Esophagus muscularis mucosa (tissue), 4 donors: ENCODE data around the gene LRRC52. TPM values are rescaled to one million over a fixed set of nuclear protein-coding genes. Genes with fewer than 3 reads are reported as not detected.

Experiments
- DNase-seq: peaks from one replicate; pipeline ENCODE4 v3.0.0-alpha.2; 2017; ENCODE audit errors: extremely low spot score
- H3K27ac ChIP-seq, 4 donors: fragments of 200-600 bp; sonication (generic); replicated peaks in 1 of 4; 1 replicate in 3 of 4; 2 replicates in 1 of 4; pipeline ENCODE4 v1.5.1; 2016 to 2019; ENCODE audit warnings: mild to moderate bottlenecking in 1 of 4
- H3K27me3 ChIP-seq, 4 donors: fragments of 200-600 bp; sonication (generic); one replicate each; pipeline versions ENCODE4 v1.5.1 to v1.6.0; 2016 to 2019
- H3K36me3 ChIP-seq, 4 donors: fragments of 200-600 bp; sonication (generic); one replicate each; pipeline ENCODE4 v1.5.1; 2016 to 2019
- H3K4me1 ChIP-seq, 4 donors: fragments of 200-600 bp; sonication (generic); one replicate each; pipeline ENCODE4 v1.5.1; 2016 to 2019
- H3K4me3 ChIP-seq, 4 donors: fragments of 200-600 bp; sonication (generic); 1 replicate in 2 of 4; 2 replicates in 2 of 4; pipeline ENCODE4 v1.5.1; 2016 to 2019; ENCODE audit warnings: mild to moderate bottlenecking in 4 of 4, moderate library complexity in 1 of 4
- H3K9me3 ChIP-seq, 4 donors: fragments of 200-600 bp; sonication (generic); 1 replicate in 3 of 4; 2 replicates in 1 of 4; pipeline ENCODE4 v1.5.1; 2016 to 2019
- CTCF ChIP-seq, 3 experiments: fragments of 200-600 bp in 2 of 3; fragments of 450-650 bp in 1 of 3; sonication (generic) in 2 of 3; IDR thresholded peaks; one replicate each; pipeline ENCODE4 v1.5.1; 2017 to 2019; ENCODE audit warnings: antibody characterized with exemption in 3 of 3, mild to moderate bottlenecking in 2 of 3, moderate library complexity in 1 of 3
- EP300 ChIP-seq: sonication (generic); formaldehyde crosslinking; IDR thresholded peaks from one replicate; pipeline ENCODE4 v1.6.1; 2017; ENCODE audit warnings: antibody characterized with exemption
- POLR2A ChIP-seq: fragments of 450-650 bp; IDR thresholded peaks from one replicate; pipeline ENCODE4 v1.6.1; 2017; ENCODE audit warnings: antibody characterized with exemption, moderate library complexity, mild to moderate bottlenecking, low read depth
- POLR2AphosphoS5 ChIP-seq, 2 donors: sonication (generic); formaldehyde crosslinking; IDR thresholded peaks; one replicate each; pipeline ENCODE4 v1.6.1; 2017; ENCODE audit warnings: antibody characterized with exemption in 2 of 2
- WGBS: methylation state at CpG from one replicate; pipeline ENCODE4 v1.1.5; 2018; 5-methylcytosine and 5-hydroxymethylcytosine counted together
- intact Hi-C: fragments of 100-400 bp; cut with DNase I; formaldehyde crosslinking; loops from one replicate; pipeline ENCODE4 v1.15.1; 2023
- total RNA-seq, 4 donors: library from RNA; depleted of rRNA; stranded (reverse); fragments of >200 nt; gene quantifications; one replicate each; pipeline versions ENCODE4 v1.1.0 to v1.2.1, GENCODE V29; 2016

Gene LRRC52
- total RNA-seq, 4 donors from 2014 or later: 0.17 TPM; not detected in 3

- peak; percentile 14 for DNase-seq
- no peak for TF ChIP-seq POLR2A
- TF ChIP-seq CTCF (IDR thresholded peaks at IDR 0.05): no peak
- TF ChIP-seq POLR2AphosphoS5 (IDR thresholded peaks at IDR 0.05): no peak
- no peak for TF ChIP-seq EP300
- Histone ChIP-seq H3K36me3 (no peaks in the 10 kb centered on the region), H3K4me1 (no peaks in the 10 kb centered on the region), H3K9me3 (no peaks in the 10 kb centered on the region), H3K27me3 (no peaks in the 10 kb centered on the region), H3K27ac (no peak overlapping the region), H3K4me3 (no peak overlapping the region)
- WGBS: 78% methylated on average over 3 of the region's 3 CpGs
- intact Hi-C loops: no loop called here
Measured at GRCh38 chr1:165508291-165508690, 35.5 kb upstream of the LRRC52 start.

DNA sequence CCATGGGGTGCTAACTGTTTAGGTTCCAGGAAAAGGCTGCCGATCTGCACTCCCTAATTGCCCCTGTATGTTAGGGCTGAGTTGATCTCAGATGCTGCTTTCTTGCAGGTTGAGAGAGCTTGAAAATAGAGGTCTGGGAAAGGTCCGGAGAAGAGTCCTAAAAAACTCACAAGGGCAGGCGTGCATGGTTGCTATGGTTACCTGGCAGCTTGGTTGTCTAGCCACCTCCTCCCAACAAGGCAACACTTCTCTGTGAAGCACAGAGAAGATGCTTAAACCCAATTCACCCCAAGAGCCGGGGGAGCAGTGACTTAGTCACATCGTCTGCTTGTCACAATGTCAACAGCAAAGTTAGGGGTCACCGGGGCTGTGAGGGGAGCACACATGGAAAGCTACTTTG lies 31.0 kb upstream of the LRRC52 start:
- Histone ChIP-seq H3K36me3 (no peaks in the 10 kb centered on the region), H3K4me1 (no peaks in the 10 kb centered on the region), H3K27me3 (no peaks in the 10 kb centered on the region), H3K9me3 (no peaks in the 10 kb centered on the region), H3K4me3 (no peak overlapping the region), H3K27ac (no peak overlapping the region)
- 59% methylated on average over 6 of the region's 6 CpGs for WGBS
- TF ChIP-seq POLR2A (no peak), CTCF (IDR thresholded peaks at IDR 0.05) (no peak), EP300 (no peak), POLR2AphosphoS5 (IDR thresholded peaks at IDR 0.05) (no peak)
- DNase-seq: peak; percentile 86
- intact Hi-C loops: no loop called here

DNA sequence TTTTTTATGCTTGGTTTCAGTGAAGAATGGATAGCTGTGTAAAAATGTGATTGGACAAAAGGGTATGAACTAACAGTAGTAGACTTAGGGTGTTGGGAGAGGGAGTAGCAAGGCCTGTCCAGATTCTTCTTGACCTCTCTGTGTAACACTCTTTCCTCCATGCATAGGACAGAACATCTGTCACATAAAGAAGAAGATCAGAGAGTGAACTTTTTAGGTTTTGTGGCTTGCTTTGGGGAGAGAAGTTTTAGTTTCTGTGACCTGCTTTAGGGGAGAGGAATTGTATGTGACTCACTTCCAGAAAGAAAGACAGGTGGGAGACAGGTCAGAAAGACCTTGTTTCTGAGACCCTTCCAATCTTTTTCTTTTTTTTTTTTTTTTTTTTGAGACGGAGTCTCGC lies 27.3 kb upstream of the LRRC52 start:
- TF ChIP-seq POLR2A: no peak
- no peak for TF ChIP-seq EP300
- TF ChIP-seq POLR2AphosphoS5 (IDR thresholded peaks at IDR 0.05): no peak
- TF ChIP-seq CTCF (IDR thresholded peaks at IDR 0.05): no peak
- H3K4me3 ChIP-seq: no peak overlapping the region
- H3K27ac ChIP-seq: no peak overlapping the region
- no peaks in the 10 kb centered on the region for H3K36me3 ChIP-seq
- 100% methylated on average over 2 of the region's 2 CpGs for WGBS
- DNase-seq: no peak
- H3K4me1 ChIP-seq: no peaks in the 10 kb centered on the region
- H3K27me3 ChIP-seq: no peaks in the 10 kb centered on the region
- intact Hi-C loops: no loop called here
- H3K9me3 ChIP-seq: peaks cover 0 to 14% (median 5%) of the 10 kb centered on the region in 4 donors

DNA sequence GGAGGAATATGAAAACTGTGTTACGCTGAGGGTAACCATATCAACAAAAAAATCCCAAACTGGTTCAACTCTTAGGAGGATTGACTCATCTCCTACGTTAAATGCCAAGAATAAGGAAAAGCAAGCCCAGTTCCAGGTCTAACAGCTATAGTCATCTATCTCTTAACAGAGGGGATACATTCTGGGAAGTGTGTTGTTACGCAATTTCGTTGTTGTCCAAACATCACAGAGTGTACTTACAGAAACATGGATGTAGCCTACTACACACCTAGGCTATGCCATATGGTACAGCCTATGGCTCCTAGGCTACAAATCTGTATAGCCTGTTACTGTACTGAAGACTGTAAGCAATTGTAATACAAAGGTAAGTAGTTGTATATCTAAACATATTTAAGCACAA lies 23.2 kb upstream of the LRRC52 start:
- intact Hi-C loops: no loop called here
- Histone ChIP-seq H3K4me3 (no peak overlapping the region), H3K27me3 (peaks cover 0 to 10% (median 0%) of the 10 kb centered on the region in 4 donors), H3K27ac (no peak overlapping the region), H3K36me3 (no peaks in the 10 kb centered on the region), H3K4me1 (no peaks in the 10 kb centered on the region), H3K9me3 (peaks cover 0 to 28% (median 9%) of the 10 kb centered on the region in 4 donors)
- WGBS: 91% methylated on average over 4 of the region's 4 CpGs
- DNase-seq: peak; percentile 3
- TF ChIP-seq EP300: no peak
- TF ChIP-seq CTCF (IDR thresholded peaks at IDR 0.05): no peak
- TF ChIP-seq POLR2A: no peak
- no peak for TF ChIP-seq POLR2AphosphoS5 (IDR thresholded peaks at IDR 0.05)

DNA sequence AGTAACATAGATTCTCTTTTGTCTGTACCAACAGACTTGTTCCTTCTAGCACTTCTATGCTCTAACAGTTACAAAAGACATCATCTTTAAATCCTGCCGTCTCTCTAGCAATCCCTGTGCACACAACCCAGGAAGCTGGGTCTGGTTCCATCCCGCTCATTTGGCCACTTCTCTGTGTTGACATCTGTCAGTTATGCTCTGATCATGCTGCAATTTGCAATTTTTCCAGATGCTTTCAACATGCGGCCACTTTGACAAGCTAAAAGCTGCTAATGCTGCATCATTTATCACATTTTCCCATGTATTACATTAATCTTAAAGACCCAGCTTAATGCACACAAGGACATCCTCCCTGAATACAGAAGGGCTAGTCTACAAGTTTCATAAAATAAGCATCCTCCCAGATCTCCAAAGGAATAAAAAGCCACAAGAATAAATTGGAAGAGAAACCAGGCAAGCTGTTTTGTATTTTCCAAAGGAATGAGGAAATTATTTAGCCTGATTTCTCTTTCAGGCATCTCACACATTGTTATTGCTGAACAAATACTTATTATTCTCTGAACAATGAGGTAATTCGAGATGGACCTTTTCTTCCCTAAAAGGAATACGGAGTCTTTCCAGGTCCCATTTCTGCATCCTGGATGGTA lies 19.0 kb upstream of the LRRC52 start:
- DNase-seq: peak; percentile 29
- no peaks in the 10 kb centered on the region for H3K36me3 ChIP-seq
- intact Hi-C loops: no loop called here
- H3K27me3 ChIP-seq: peaks cover 0 to 10% (median 0%) of the 10 kb centered on the region in 4 donors
- no peak overlapping the region for H3K4me3 ChIP-seq
- no peak overlapping the region for H3K27ac ChIP-seq
- TF ChIP-seq POLR2AphosphoS5 (IDR thresholded peaks at IDR 0.05): no peak
- no peak for TF ChIP-seq CTCF (IDR thresholded peaks at IDR 0.05)
- TF ChIP-seq POLR2A: no peak
- no peak for TF ChIP-seq EP300
- no peaks in the 10 kb centered on the region for H3K4me1 ChIP-seq
- 64% methylated on average over 5 of the region's 5 CpGs for WGBS
- peaks cover 0 to 25% (median 9%) of the 10 kb centered on the region in 4 donors for H3K9me3 ChIP-seq
